BJ (cell line): ENCODE results near the gene CYTH3. TPM values are rescaled to one million over a fixed set of nuclear protein-coding genes. Genes with fewer than 3 reads are reported as not detected.
"Not testable (repeated sequence)": the region's sequence is repeated elsewhere in the genome, so short reads cannot be mapped to it uniquely, and the experiment has no call there.

ENCODE experiments used
- CTCF ChIA-PET: fragments of 350-600 bp; formaldehyde crosslinking; extraction: SDS; loops from one replicate; lab custom pipeline; 2021; ENCODE audit warnings: antibody characterized with exemption, inconsistent platforms; lab: Yijun Ruan, JAX
- POLR2A ChIA-PET: fragments of 300-600 bp; sonication (Branson Sonifier 250); formaldehyde crosslinking; extraction: SDS; loops from one replicate; lab custom pipeline; 2021; ENCODE audit warnings: antibody characterized with exemption; lab: Charles Lee
- DNase-seq: peaks from one replicate; pipeline ENCODE4 v3.0.0-alpha.2; 2011; ENCODE audit warnings: low read depth
- H3K27me3 ChIP-seq: 2 replicates; pipeline ENCODE4 v1.6.0; 2011; ENCODE audit warnings: low read length; ENCODE audit not compliant: control insufficient read depth, insufficient read depth
- H3K36me3 ChIP-seq: 2 replicates; pipeline ENCODE4 v1.5.1; 2011; ENCODE audit warnings: low read length; ENCODE audit not compliant: control insufficient read depth, insufficient read depth
- H3K4me3 ChIP-seq: 2 replicates; pipeline ENCODE4 v1.5.1; 2011; ENCODE audit warnings: low read depth, mild to moderate bottlenecking, control low read depth, low read length
- polyA plus RNA-seq: library from polyadenylated mRNA; depleted of rRNA; stranded (reverse); fragments of >200 nt; gene quantifications from 2 replicates; pipeline ENCODE4 v1.2.3, GENCODE V29; 2011
- TF ChIP-seq, protein P1 (sequence below): IDR thresholded peaks from 2 replicates; pipeline ENCODE4 v1.5.1; 2011; ENCODE audit warnings: low read depth, mild to moderate bottlenecking, control low read depth, inconsistent platforms, low read length, moderate library complexity; ENCODE audit not compliant: insufficient read depth

CYTH3 gene
- polyA plus RNA-seq, 1 experiment, result 45.5 TPM

DNA sequence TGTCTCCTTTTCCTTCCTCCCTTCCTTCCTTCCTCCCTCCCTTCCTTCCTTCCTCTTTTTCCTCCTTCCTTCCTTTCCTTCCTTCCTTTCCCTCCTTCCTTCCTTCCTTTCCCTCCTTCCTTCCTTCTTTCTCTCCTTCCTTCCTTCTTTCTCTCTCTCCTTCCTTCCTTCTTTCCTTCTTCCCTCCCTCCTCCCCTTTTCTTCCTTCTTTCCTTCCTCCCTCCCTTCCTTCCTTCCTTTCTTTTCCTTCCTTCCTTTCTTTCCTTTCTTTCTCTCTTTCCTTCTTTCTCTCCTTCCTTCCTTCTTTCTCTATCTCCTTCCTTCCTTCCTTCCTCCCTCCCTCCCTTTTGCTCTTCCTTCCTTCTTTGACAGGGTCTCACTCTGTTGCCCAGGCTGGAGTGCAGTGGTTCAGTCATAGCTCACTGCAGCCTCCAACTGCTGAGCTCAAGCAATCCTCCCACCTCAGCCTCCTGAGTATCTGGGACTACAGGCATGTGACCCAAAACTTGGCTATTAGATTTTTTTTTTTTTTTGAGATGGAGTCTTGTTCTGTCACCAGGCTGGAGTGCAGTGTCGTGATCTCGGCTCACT lies 15.9 kb upstream of the CYTH3 start:
- POLR2A ChIA-PET, result no interaction called here
- CTCF ChIA-PET, result interaction anchor here (0.6 kb wide), 1 partner anchor 40 kb away, joined by 3 read pairs; no protein-coding TSS in a partner anchor
- no peak for DNase-seq
- Histone ChIP-seq H3K36me3 (no peaks in the 10 kb centered on the region), H3K4me3 (no peak overlapping the region), H3K27me3 (no peaks in the 10 kb centered on the region)
- TF ChIP-seq, protein P1, sequence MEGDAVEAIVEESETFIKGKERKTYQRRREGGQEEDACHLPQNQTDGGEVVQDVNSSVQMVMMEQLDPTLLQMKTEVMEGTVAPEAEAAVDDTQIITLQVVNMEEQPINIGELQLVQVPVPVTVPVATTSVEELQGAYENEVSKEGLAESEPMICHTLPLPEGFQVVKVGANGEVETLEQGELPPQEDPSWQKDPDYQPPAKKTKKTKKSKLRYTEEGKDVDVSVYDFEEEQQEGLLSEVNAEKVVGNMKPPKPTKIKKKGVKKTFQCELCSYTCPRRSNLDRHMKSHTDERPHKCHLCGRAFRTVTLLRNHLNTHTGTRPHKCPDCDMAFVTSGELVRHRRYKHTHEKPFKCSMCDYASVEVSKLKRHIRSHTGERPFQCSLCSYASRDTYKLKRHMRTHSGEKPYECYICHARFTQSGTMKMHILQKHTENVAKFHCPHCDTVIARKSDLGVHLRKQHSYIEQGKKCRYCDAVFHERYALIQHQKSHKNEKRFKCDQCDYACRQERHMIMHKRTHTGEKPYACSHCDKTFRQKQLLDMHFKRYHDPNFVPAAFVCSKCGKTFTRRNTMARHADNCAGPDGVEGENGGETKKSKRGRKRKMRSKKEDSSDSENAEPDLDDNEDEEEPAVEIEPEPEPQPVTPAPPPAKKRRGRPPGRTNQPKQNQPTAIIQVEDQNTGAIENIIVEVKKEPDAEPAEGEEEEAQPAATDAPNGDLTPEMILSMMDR, result no peak

DNA sequence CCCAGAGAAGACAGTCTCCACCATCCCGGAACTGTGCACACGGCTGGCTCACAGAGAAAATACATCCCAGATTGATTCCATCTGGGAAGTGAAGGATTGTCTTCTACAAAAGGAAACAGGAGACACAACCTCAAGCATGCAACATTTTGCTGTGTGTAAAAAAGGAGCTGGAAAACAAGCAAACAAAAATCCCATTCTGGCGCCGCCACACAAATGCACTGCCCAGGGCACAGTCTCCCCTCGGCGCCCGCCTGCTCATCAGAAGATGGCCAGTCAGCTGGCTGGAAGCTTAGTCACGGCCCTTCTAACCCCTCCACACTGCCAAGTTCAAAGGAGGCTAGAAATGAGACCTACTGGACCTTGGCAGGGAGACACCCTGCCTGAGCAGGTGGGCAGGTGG lies 14.1 kb upstream of the CYTH3 start:
- POLR2A ChIA-PET, result interaction anchor here (0.6 to 1.0 kb wide), 2 partner anchors 8 to 711 kb away, joined by 4 to 16 read pairs; no protein-coding TSS in a partner anchor
- H3K4me3 ChIP-seq, result no peak overlapping the region
- no peak for DNase-seq
- no peaks in the 10 kb centered on the region for H3K27me3 ChIP-seq
- TF ChIP-seq, protein P1, result no peak
- CTCF ChIA-PET, result interaction anchor here (0.6 to 1.3 kb wide), 2 partner anchors 8 to 48 kb away, joined by 3 read pairs; no protein-coding TSS in a partner anchor
- H3K36me3 ChIP-seq, result no peaks in the 10 kb centered on the region

DNA sequence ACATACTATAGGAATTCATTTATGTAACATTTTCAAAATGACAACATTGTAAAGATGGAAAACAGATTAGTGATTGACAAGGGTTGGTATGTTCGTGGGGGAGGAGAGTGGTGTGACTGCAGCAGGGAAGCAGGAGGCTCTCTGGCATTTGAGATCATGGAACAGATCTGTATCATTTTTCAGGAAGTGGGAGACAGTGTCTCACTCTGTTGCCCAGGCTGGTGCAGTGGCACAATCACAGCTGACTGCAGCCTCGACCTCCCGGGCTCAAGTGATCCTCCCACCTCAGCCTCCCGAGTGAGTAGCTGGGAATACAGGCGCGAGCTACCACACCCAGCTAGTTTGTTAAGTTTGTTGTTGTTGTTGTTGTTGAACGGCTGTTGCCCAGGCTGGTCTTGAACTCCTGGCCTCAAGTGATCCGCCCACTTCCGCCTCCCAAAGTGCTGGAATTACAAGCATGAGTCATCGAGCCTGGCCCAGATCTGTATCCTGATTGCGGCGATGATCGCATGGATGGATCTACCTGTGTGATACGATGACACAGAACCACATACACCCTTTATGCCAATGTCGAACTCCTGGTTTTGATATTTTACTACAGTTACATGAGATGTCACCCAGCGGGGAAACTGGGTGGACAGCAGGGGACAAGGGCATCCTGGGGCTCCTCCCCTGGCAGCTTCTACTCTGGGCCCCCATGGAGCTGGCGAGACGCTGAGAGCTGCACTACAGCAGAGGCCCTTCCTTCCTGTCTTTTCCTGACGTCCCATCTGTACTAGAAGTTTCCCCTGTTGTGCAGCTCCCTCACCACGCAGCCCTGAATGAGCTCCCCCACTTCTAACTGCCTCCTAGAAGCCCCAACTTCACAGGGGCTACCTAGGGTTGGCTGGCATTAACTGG lies 12.3 kb upstream of the CYTH3 start:
- ChIA-PET CTCF (interaction anchor here (0.7 to 0.9 kb wide), 2 partner anchors 125 to 129 kb away, joined by 3 to 6 read pairs; no protein-coding TSS in a partner anchor), POLR2A (no interaction called here)
- no peaks in the 10 kb centered on the region for H3K27me3 ChIP-seq
- H3K4me3 ChIP-seq, result no peak overlapping the region
- no peak for DNase-seq
- H3K36me3 ChIP-seq, result no peaks in the 10 kb centered on the region
- TF ChIP-seq, protein P1, result no peak

DNA sequence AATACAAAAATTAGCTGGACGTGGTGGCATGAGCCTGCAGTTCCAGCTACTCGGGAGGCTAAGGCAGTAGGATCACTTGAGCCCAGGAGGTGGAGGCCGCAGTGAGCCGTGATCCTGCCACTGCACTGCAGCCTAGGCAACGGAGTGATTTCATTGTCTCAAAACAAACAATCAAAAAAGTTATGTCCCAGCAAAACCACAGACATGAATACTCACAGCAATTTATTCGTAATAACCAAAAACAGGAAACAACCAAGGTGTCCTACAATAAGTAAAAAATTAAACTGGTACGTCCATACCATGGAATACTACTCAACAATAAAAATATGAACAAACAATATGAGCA lies 11.6 kb upstream of the CYTH3 start:
- TF ChIP-seq, protein P1, result no peak
- CTCF ChIA-PET, result interaction anchor here (0.7 kb wide), 1 partner anchor 128 kb away, joined by 3 read pairs; no protein-coding TSS in a partner anchor
- Histone ChIP-seq H3K27me3 (no peaks in the 10 kb centered on the region), H3K4me3 (no peak overlapping the region), H3K36me3 (no peaks in the 10 kb centered on the region)
- POLR2A ChIA-PET, result interaction anchor here (0.6 kb wide), 2 partner anchors 18 to 1329 kb away, joined by 3 read pairs; no protein-coding TSS in a partner anchor
- no peak for DNase-seq

DNA sequence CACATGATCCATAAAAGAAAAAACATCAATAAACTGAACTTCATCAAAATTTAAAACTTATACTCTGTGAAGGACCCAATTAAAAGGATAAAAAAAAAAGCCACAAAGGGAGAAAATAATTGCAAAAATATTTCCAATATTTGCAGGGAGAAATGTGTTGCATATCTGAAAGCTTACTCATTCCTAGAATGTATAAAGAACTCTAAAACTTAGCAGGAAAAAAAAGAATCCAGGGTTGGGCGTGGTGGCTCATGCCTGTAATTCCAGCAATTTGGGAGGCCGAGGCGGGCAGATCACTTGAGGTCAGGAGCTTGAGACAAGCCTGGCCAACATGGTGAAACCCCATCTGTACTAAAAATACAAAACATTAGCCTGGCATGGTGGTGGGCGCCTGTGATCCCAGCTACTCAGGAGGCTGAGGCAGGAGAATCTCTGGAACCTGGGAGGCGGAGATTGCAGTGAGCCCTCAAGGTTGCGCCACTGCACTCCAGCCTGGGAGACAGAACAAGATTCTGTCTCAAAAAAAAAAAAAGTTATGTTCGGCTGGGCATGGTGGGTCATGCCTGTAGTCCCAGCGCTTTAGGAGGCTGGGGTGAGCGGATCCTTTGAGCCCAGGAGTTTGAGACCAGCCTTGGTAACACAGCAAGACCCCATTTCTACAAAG lies 11.1 kb upstream of the CYTH3 start:
- H3K36me3 ChIP-seq, H3K27me3 ChIP-seq, CTCF ChIA-PET, H3K4me3 ChIP-seq: not testable (repeated sequence)
- DNase-seq, result peak; percentile 82
- POLR2A ChIA-PET, result interaction anchor here (0.6 to 0.7 kb wide), 4 partner anchors 17 to 1330 kb away, joined by 3 to 5 read pairs (median 3); no protein-coding TSS in a partner anchor
